A673 (cell line): ENCODE results near the gene TSPAN13.

Source experiments
- EZH2 ChIP-seq: fragments of 200-600 bp; sonication (generic); IDR thresholded peaks from 2 replicates; pipeline ENCODE4 v1.6.1; 2017; ENCODE audit warnings: borderline replicate concordance, low read depth, mild to moderate bottlenecking, mixed read lengths, antibody characterized with exemption, low read length; ENCODE audit not compliant: poor library complexity, severe bottlenecking
- TF ChIP-seq, protein P1 (sequence below): fragments of 300-800, 200-600 bp; sonication (generic); conservative IDR thresholded peaks from 2 replicates; pipeline ENCODE4 v1.5.1; 2017; ENCODE audit warnings: low read depth, mild to moderate bottlenecking, antibody characterized with exemption, low read length, moderate library complexity, mixed read lengths

DNA sequence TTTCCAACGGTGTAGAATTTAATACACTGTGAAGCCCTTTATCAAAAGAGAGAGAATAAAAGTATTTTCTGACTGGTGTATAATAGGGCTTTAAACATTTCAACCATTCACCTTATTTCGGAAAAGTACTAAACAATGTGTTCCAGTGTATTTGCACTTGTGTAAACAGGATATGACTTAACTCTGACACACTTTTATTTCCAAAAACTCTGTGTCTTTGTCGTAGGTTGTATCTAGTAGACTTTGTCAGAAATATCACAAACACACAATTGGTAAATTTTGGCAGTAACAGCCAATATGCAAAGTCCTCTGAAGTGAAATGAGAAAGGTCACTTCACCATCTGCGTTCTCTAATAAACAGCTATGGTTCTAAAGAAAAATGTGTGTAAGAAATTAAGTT, 10.3 kb upstream of the TSPAN13 start:
- TF ChIP-seq, protein P1, sequence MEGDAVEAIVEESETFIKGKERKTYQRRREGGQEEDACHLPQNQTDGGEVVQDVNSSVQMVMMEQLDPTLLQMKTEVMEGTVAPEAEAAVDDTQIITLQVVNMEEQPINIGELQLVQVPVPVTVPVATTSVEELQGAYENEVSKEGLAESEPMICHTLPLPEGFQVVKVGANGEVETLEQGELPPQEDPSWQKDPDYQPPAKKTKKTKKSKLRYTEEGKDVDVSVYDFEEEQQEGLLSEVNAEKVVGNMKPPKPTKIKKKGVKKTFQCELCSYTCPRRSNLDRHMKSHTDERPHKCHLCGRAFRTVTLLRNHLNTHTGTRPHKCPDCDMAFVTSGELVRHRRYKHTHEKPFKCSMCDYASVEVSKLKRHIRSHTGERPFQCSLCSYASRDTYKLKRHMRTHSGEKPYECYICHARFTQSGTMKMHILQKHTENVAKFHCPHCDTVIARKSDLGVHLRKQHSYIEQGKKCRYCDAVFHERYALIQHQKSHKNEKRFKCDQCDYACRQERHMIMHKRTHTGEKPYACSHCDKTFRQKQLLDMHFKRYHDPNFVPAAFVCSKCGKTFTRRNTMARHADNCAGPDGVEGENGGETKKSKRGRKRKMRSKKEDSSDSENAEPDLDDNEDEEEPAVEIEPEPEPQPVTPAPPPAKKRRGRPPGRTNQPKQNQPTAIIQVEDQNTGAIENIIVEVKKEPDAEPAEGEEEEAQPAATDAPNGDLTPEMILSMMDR = no peak
- no peak for TF ChIP-seq EZH2
